IMR-90 (cell line): ENCODE measurements around the gene TEDC1. TPM values are rescaled to one million over a fixed set of nuclear protein-coding genes. Genes with fewer than 3 reads are reported as not detected.

Source experiments
- ATAC-seq: fragments of 200-7000 bp; cut with Tn5 transposase; 2 replicates; pipeline ENCODE4 v1.9.1; 2020; ENCODE audit warnings: low read depth, mild to moderate bottlenecking, moderate library complexity
- BruUV-seq: library from RNA; stranded (reverse); fragments of 400-500 nt; replicated peaks from 2 replicates; lab custom pipeline; 2021; lab: Mats Ljungman, UMichigan
- CTCF ChIA-PET: fragments of 300-600 bp; formaldehyde crosslinking; extraction: SDS; loops from one replicate; lab custom pipeline; 2021; ENCODE audit warnings: antibody characterized with exemption; lab: Yijun Ruan, JAX
- POLR2A ChIA-PET: fragments of 300-600 bp; sonication (Branson Sonifier 250); formaldehyde crosslinking; loops from one replicate; lab custom pipeline; 2022; ENCODE audit warnings: antibody characterized with exemption; ENCODE audit not compliant: unreplicated experiment; lab: Charles Lee
- DNase-seq: peaks from one replicate; pipeline ENCODE4 v3.0.0; 2013
- H2AFZ ChIP-seq: replicated peaks from 2 replicates; pipeline ENCODE3; 2013; ENCODE audit warnings: low read length, mild to moderate bottlenecking; ENCODE audit not compliant: poor library complexity
- H2AK5ac ChIP-seq: 2 replicates; pipeline ENCODE4 v1.6.1; 2013; ENCODE audit warnings: low read depth, low read length, inconsistent platforms
- H2AK9ac ChIP-seq: replicated peaks from 2 replicates; pipeline ENCODE3; 2013; ENCODE audit warnings: mild to moderate bottlenecking, low read depth, low read length, moderate library complexity; ENCODE audit not compliant: poor library complexity
- H2BK120ac ChIP-seq: 2 replicates; pipeline ENCODE4 v1.6.1; 2013; ENCODE audit warnings: low read depth, low read length, inconsistent platforms
- H2BK15ac ChIP-seq: 3 replicates; pipeline ENCODE4 v1.6.1; 2013; ENCODE audit warnings: low read depth, low read length, inconsistent platforms
- H2BK20ac ChIP-seq: 2 replicates; pipeline ENCODE4 v1.6.1; 2013; ENCODE audit warnings: low read depth, mild to moderate bottlenecking, inconsistent platforms, low read length, moderate library complexity
- H2BK5ac ChIP-seq: 2 replicates; pipeline ENCODE4 v1.6.1; 2013; ENCODE audit warnings: mild to moderate bottlenecking, low read depth, low read length, inconsistent platforms; ENCODE audit not compliant: poor library complexity, severe bottlenecking
- H3K14ac ChIP-seq: replicated peaks from 2 replicates; pipeline ENCODE4 v1.6.1; 2013; ENCODE audit warnings: low read depth, low read length, inconsistent platforms
- H3K18ac ChIP-seq: 2 replicates; pipeline ENCODE4 v1.6.1; 2013; ENCODE audit warnings: low read depth, low read length, control low read depth
- H3K23ac ChIP-seq: 2 replicates; pipeline ENCODE4 v1.6.1; 2013; ENCODE audit warnings: low read depth, low read length, inconsistent platforms
- H3K27ac ChIP-seq: 2 replicates; pipeline ENCODE4 v1.5.1; 2013; ENCODE audit warnings: mild to moderate bottlenecking, control low read depth, low read length; ENCODE audit not compliant: insufficient read depth
- H3K27me3 ChIP-seq: 2 replicates; pipeline ENCODE4 v1.6.1; 2013; ENCODE audit warnings: low read length; ENCODE audit not compliant: control insufficient read depth, insufficient read depth
- H3K36me3 ChIP-seq: 2 replicates; pipeline ENCODE4 v1.6.1; 2013; ENCODE audit warnings: low read length, mixed read lengths; ENCODE audit not compliant: control insufficient read depth, insufficient read depth
- H3K4ac ChIP-seq: 2 replicates; pipeline ENCODE4 v1.6.1; 2013; ENCODE audit warnings: low read depth, low read length, inconsistent platforms
- H3K4me1 ChIP-seq: 2 replicates; pipeline ENCODE4 v1.6.1; 2013; ENCODE audit warnings: low read length, mixed read lengths; ENCODE audit not compliant: control insufficient read depth, insufficient read depth
- H3K4me2 ChIP-seq: 2 replicates; pipeline ENCODE4 v1.6.1; 2013; ENCODE audit warnings: low read depth, mild to moderate bottlenecking, control low read depth, low read length, moderate library complexity
- H3K4me3 ChIP-seq: 2 replicates; pipeline ENCODE4 v1.5.1; 2013; ENCODE audit warnings: low read depth, mild to moderate bottlenecking, control low read depth, low read length, moderate library complexity; ENCODE audit not compliant: insufficient read depth
- H3K56ac ChIP-seq: 2 replicates; pipeline ENCODE4 v1.6.1; 2013; ENCODE audit warnings: low read length, inconsistent platforms; ENCODE audit not compliant: insufficient read depth; ENCODE audit errors: extremely low read depth
- H3K79me1 ChIP-seq, 2 experiments: 2 replicates each; pipeline ENCODE4 v1.6.1; 2013; ENCODE audit warnings: low read length in 2 of 2, inconsistent platforms in 1 of 2, low read depth in 1 of 2
- H3K9ac ChIP-seq: 2 replicates; pipeline ENCODE4 v1.6.1; 2013; ENCODE audit warnings: low read depth, low read length, control low read depth
- H3K9me1 ChIP-seq: 2 replicates; pipeline ENCODE4 v1.6.1; 2013; ENCODE audit warnings: low read length, inconsistent platforms; ENCODE audit not compliant: insufficient read depth
- H3K9me3 ChIP-seq: 2 replicates; pipeline ENCODE4 v1.6.1; 2013; ENCODE audit warnings: low read length; ENCODE audit not compliant: control insufficient read depth, insufficient read depth
- H4K20me1 ChIP-seq: 2 replicates; pipeline ENCODE4 v1.6.1; 2013; ENCODE audit warnings: low read length, inconsistent platforms; ENCODE audit not compliant: insufficient read depth
- H4K5ac ChIP-seq: 2 replicates; pipeline ENCODE4 v1.6.1; 2013; ENCODE audit warnings: mild to moderate bottlenecking, low read depth, low read length, control low read depth
- H4K8ac ChIP-seq, 2 experiments: 2 replicates each; pipeline ENCODE4 v1.6.1; 2013; ENCODE audit warnings: low read depth in 2 of 2, low read length in 2 of 2, control low read depth in 1 of 2, inconsistent platforms in 1 of 2
- H4K91ac ChIP-seq: 2 replicates; pipeline ENCODE4 v1.6.1; 2013; ENCODE audit warnings: low read depth, low read length, inconsistent platforms; ENCODE audit not compliant: insufficient read depth
- POLR2A ChIP-seq: IDR thresholded peaks from 2 replicates; pipeline ENCODE4 v1.6.1; 2012; ENCODE audit warnings: mild to moderate bottlenecking, low read depth, low read length
- RCOR1 ChIP-seq: IDR thresholded peaks from 2 replicates; pipeline ENCODE4 v1.6.1; 2012; ENCODE audit warnings: mild to moderate bottlenecking, low read length, improper control_type of control experiment; ENCODE audit not compliant: insufficient replicate concordance
- WGBS, 2 experiments: methylation state at CpG; one replicate each; pipeline versions ENCODE4 v1.1.5 to v1.1.7; 2013; ENCODE audit warnings: missing lambda C conversion rate in 2 of 2; ENCODE audit not compliant: insufficient read length in 1 of 2; ENCODE audit errors: extremely low coverage in 2 of 2; 5-methylcytosine and 5-hydroxymethylcytosine counted together
- dilution Hi-C: fragments of 300-500 bp; cut with HindIII; formaldehyde crosslinking; loops from one replicate; pipeline ENCODE4 v1.14.3; 2018; ENCODE audit warnings: low sequenced_read_pairs; ENCODE audit not compliant: unreplicated experiment
- in situ Hi-C: fragments of 300-500 bp; cut with MboI; formaldehyde crosslinking; loops from 3 replicates; pipeline ENCODE4 v1.14.3; 2019; ENCODE audit warnings: low sequenced_read_pairs, inconsistent platforms, mixed read lengths
- intact Hi-C: fragments of 100-400 bp; cut with micrococcal nuclease; formaldehyde crosslinking; loops from 2 replicates; pipeline ENCODE4 v1.10.0; 2022
- polyA plus RNA-seq, 3 experiments: library from polyadenylated mRNA; depleted of rRNA; stranded (reverse); fragments of >200 nt; gene quantifications; 2 replicates each; pipeline ENCODE4 v1.2.3, GENCODE V29; 2012; ENCODE audit warnings: low replicate concordance in 1 of 3
- total RNA-seq: library from RNA; depleted of rRNA; stranded (reverse); fragments of >200 nt; gene quantifications from 2 replicates; pipeline ENCODE4 v1.2.3, GENCODE V29; 2012

The TEDC1 gene
- total and polyA plus RNA-seq, 2 of the 4 experiments (the other 2 are of a cell fraction), result 5.7 to 6.4 TPM

GRCh38 chr14:105499256-105500035, 8.4 kb downstream of the TEDC1 start:
- H3K79me1 ChIP-seq, result no peaks in the 10 kb centered on the region
- ChIA-PET CTCF (no interaction called here), POLR2A (no interaction called here)
- dilution Hi-C loops (no loop called here), in situ Hi-C loops (no loop called here), intact Hi-C loops (no loop called here)
- no peak overlapping the region for H3K23ac ChIP-seq
- TF ChIP-seq POLR2A (no peak), RCOR1 (no peak)
- no peak overlapping the region for H2AK5ac ChIP-seq
- no TSS peak for BruUV-seq
- H3K14ac ChIP-seq, result no peak overlapping the region
- H4K20me1 ChIP-seq, result no peaks in the 10 kb centered on the region
- WGBS, 2 experiments, result 75% methylated on average over 19 of the region's 27 CpGs; no CpG with 5 or more reads in 1 of the 2 experiments
- no peaks in the 10 kb centered on the region for H3K4me1 ChIP-seq
- H4K91ac ChIP-seq, result no peak overlapping the region
- no peak overlapping the region for H3K4me2 ChIP-seq
- DNase-seq, result no peak
- no peak overlapping the region for H2BK120ac ChIP-seq
- ATAC-seq, result no peak
- H4K5ac ChIP-seq, result no peak overlapping the region
- H3K4ac ChIP-seq, result no peak overlapping the region
- H3K56ac ChIP-seq, result no peak overlapping the region
- H3K9me3 ChIP-seq, result no peaks in the 10 kb centered on the region
- no peaks in the 10 kb centered on the region for H3K27me3 ChIP-seq
- no peak overlapping the region for H2BK5ac ChIP-seq
- H2BK20ac ChIP-seq, result no peak overlapping the region
- no peak overlapping the region for H3K4me3 ChIP-seq
- no peak overlapping the region for H3K9ac ChIP-seq
- H2AFZ ChIP-seq, result no peak overlapping the region
- H3K18ac ChIP-seq, result no peak overlapping the region
- H3K9me1 ChIP-seq, result no peaks in the 10 kb centered on the region
- H2AK9ac ChIP-seq, result no peak overlapping the region
- H3K36me3 ChIP-seq, result no peaks in the 10 kb centered on the region
- H3K27ac ChIP-seq, result no peak overlapping the region
- H4K8ac ChIP-seq, result no peak overlapping the region
- no peak overlapping the region for H2BK15ac ChIP-seq
